Femur (tissue), 1 donor: ENCODE results near the gene TEX12.
A peak's percentile ranks its signal among the peaks of the same experiment; 100 is the strongest.
"Not testable (repeated sequence)": the region's sequence is repeated elsewhere in the genome, so short reads cannot be mapped to it uniquely, and the experiment has no call there.

Source experiments
- DNase-seq: peaks from one replicate; pipeline ENCODE4 v3.0.0-alpha.2; 2017

Gene TEX12, protein sequence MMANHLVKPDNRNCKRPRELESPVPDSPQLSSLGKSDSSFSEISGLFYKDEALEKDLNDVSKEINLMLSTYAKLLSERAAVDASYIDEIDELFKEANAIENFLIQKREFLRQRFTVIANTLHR

DNA sequence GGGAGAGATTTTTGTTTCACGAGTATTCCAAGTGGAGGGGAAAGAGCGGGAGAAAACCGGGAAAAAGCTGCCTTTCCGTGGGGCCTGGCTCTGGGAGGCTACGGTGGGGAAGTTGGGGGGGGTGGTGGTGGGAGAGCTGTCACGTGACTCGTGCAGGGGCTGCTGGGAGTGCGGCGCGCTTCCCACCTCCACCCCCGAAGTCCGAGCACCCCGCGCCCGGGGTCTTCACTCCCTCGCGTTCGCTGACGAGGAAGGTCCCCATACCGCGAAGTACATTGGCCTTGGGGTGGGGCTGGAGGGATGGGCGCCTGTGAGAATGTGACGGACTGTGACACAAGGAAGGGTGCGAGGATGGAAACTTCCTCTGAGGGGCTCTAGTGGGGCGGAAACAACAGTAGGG, at the start of gene TEX12:
TEX12 (plus strand) TSS at position 228 of the 400 bp plus-strand sequence. CDS start 1,897 bp downstream, outside the sequence.
- no peak for DNase-seq

DNA sequence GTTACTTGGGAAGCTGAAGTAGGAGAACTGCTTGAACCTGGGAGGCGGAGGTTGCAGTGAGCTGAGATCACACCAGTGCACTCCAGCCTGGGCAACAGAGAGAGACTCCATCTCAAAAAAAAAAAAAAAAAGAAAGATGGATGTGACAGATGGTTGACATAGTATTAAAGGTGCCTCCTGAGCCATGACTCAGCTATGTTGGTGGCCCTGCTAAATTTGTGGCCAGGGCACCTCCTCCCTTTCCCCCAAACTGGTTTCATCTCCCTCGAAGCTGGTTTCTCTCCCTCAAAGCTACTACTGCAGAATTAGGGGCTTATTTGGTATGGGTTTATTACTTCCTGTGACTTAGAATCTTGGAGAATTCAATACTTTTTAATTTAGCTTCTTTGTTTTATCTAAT, 49.0 kb upstream of the TEX12 start:
- DNase-seq, result no peak

DNA sequence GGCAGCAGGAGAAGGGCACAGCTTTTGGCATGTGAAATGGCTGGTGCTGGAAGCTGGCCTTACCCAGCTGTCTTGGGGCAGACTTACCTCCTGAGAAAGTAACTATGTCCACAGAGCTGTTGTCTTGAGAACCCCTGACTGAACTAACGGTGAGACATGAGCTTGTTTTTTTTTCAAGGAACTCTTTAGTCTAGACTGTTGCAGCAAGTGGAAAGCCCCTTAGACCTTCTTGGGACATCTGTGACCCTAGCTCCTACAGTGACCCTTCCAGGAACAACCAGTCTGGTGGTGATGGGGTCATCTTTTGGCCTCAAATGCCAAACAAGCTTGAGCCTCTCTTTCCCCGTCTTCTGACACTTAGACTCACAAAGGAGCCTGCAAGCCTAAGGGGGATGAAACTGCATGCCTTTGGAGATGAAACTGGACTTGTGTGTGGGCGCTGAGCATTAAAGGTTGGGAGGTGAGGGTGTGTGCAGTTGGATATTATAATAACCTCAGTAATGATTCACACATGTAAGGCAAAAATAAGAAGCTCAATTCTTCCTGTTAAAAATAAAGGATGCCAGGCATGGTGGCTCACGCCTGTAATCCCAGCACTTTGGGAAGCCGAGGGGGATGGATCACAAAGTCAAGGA, 45.1 kb upstream of the TEX12 start:
- no peak for DNase-seq

DNA sequence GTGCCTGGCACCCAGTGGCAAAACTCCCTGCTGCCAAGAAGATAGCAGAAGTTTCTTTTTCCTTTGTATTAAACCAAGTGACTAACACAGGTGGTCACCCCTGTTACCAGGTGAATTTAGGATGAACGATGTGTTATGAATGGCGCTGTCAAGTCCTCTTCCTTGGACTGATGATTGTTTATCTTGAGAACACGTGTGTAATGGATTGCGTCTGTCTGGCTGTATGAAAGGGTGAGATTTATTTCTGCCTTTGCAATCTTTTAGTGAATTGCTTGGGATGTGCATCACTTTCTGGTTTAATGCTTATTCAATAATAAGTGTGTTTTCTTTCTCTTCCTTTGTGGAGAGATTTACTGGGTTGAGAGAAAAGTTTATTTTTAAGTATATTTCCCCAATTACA, 44.0 kb upstream of the TEX12 start:
- DNase-seq, result no peak

DNA sequence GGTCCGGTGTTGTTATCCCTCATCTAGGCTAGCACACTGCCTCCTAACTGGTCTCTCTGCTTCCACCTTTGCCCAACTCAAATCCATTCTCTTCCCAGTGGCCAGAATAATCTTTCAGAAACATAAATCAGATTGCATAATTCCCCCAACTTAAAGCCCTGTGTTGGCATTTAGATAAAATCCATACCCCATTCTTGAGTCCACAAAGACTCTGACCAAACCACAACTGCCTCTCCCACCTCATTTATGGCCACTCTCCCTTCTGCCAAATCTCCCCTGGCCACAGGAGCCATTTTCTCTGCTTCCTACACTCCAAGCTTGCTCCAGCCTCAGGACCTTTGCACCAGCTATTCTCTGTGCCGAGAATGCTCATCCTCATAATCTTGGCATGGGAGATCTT, 40.1 kb upstream of the TEX12 start:
- no peak for DNase-seq

DNA sequence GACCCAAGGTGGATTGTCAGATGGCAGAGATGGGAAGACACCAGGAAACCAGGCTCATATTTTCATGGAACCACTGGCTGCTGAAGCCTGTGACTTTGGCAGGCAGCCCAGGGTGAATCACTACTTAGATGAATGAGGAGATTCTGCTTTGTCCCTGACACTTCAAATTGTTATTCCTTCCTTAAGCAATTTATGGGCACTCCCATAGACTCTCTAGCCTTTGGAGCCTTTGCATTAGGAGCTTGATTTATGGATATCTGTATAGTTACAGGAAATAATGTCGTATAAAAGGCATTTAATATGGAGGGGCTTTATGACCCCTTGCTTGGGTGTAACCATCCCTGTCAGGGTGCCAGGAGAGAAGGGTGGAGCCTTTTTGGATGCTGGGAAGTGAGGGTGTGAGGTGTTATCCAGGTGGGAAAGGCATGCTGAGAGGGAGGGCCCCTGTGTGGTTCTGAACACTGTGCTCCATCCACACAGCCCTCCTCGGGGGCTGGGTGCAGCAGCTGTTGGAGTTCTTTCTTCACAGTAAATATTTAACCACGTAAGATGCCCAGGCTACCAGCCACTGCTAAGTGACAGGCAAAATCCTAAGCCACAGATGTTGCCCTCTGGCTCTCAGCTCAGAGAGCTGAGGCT, 38.6 kb upstream of the TEX12 start:
- peak; percentile 28 for DNase-seq

DNA sequence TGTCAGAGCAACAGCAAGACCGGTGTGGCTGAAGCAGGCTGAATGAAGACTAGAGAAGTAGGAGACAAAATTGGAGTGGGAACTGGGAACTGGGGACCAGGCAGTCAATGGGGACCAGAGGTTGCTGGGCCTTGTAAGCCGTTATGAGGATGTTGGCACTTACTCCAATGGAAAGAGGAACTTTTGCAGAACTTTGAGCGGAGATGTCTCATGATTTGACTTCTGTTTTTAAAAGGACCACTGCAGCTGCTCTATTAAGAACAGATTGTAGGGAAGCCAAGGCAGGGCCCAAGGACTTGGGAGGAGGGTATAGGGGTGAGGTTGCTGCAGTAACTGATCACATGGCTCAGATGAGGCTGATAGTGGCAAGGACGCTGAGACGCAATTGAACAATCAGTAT, 37.5 kb upstream of the TEX12 start:
- no peak for DNase-seq

DNA sequence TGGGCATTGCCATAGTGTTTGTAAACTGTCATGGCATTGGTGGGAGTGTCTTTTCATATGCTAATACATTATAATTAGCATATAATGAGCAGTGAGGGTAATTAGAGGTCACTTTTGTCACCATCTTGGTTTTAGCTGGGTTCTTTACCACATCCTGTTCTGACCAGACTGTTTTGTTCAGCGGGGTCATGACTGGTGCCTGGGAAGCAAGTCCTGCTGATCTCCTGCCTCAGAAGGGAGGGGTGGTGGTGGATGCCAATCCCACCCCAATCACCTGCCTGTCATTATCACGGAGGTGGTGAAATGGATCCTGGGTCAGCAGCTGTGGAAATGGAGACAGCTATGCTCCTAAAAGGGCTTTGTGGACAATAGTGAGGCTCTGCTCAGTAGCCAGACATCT, 34.4 kb upstream of the TEX12 start:
- no peak for DNase-seq

DNA sequence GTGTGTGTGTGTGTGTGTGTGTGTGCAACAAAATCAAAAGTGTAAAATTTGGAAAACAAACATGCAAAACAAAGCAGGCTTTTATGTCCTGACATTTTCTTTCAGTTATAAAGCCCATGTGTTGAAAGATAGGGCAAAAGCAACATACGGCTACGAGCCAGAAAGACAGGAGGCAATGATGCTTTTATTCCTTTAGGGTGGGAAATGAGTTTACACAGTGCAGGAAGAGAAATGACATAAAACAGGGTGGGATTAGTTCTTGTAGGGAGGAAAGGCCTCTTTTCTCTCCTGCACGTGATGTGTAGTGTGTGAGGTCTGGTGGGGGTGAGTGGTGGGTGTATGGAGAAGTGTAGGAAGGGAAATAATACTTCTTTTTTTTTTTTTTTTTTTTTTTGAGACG, 32.7 kb upstream of the TEX12 start:
- DNase-seq, result no peak

DNA sequence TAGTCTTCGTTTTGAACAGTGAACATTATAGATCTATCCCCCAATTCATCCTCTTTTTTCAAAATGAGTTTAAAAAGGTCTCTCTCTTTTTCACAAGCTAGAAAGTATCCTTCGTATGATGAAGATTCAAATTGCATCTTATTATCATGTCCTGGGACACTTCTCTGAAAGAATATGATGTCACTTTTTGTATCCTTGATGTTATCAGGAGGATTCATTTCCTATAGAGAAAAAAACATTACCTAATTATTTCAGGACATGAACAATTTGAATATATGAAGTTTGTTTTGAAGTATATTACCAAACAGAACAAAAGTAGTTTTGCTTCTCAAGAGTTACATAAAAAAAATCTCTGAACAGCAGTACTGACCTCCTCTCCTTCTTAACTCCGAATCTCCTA, 23.6 kb upstream of the TEX12 start:
- DNase-seq, result no peak

DNA sequence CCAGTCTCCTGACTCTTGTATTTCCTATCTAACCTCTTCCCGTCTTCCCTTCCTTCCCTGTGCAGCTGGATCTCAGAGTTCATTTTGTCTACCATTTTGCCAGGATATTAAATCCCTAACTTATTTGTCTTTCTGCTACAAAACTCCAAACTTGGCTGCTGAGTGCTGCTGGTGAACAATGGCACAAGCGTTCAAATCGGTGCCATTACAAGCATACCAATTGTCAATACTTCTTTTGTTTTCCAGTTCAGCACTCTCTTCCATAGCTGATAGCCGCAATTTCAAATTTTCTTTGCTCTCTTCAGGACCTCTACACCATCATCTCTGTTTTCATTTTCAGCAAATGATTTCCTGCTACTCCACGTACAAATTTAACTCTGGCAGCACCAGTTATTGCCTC, 16.7 kb upstream of the TEX12 start:
- no peak for DNase-seq

DNA sequence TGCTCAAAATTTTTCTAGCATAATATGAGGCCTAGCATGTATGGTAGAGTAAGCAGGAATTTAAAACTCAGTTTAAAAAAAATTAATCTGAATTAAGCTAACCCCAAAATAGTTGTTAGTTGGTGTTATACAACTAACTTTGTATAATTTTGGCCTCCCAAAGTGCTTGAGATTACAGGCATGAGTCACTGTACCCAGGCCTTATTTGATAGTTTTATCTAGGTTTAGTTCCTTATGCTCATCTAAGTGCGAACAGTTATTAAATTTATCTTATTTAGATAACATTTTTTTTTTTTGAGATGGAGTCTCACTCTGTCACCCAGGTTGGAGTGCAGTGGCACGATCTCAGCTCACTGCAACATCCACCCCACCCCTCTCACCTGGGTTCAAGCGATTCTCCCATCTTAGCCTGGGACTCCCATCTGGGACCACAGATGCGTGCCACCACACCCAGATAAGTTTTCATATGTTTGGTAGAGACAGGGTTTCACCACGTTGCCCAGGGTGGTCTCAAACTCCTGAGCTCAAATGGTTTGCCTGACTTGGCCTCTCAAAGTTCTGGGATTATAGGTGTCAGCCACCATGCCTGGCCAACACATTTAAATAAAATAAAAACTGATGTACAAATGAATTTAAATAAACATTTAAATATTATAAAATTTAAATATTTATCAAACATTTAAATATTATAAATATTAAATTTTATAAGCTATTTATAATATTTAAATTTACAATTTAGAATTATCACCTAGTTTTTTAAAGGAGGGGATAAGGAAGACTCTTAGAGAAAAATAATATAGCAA, 10.8 kb upstream of the TEX12 start:
- no peak for DNase-seq

DNA sequence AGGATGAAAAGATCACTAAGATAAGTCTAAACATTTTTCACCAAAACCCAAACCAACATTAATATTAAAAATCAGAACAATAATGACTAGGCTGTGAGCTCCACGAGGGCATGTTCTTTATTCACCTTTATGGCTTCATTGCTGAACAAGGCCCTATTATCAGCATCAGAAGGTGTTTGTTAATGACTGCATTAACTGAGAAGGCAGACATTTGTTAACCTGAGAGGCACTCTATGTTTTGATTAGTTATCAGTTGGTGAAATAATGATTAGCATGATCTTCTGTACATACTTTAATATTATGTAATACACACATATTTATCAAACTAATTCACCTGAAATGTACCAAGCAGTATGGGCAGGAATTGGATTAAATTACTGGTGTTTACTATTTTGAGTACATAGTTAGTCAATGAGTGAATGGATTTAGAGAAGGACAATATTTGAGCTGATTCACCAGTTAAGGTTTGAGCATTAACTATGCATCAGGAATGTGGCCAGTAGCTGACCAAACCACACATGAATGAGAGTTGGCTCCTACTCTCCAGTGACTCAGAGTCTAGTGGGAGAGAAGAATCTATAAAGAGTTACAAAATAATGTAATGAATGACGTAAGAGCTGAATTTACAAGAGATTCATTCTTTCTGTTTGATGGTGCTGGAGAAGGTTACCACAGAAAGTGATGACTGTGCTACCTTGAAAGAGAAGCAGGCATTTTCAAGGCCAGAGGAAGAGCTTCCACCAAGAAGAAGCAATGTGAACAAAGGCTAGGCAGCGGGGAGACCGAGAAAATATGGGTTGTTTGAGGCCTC, 10.0 kb upstream of the TEX12 start:
- DNase-seq, result no peak

DNA sequence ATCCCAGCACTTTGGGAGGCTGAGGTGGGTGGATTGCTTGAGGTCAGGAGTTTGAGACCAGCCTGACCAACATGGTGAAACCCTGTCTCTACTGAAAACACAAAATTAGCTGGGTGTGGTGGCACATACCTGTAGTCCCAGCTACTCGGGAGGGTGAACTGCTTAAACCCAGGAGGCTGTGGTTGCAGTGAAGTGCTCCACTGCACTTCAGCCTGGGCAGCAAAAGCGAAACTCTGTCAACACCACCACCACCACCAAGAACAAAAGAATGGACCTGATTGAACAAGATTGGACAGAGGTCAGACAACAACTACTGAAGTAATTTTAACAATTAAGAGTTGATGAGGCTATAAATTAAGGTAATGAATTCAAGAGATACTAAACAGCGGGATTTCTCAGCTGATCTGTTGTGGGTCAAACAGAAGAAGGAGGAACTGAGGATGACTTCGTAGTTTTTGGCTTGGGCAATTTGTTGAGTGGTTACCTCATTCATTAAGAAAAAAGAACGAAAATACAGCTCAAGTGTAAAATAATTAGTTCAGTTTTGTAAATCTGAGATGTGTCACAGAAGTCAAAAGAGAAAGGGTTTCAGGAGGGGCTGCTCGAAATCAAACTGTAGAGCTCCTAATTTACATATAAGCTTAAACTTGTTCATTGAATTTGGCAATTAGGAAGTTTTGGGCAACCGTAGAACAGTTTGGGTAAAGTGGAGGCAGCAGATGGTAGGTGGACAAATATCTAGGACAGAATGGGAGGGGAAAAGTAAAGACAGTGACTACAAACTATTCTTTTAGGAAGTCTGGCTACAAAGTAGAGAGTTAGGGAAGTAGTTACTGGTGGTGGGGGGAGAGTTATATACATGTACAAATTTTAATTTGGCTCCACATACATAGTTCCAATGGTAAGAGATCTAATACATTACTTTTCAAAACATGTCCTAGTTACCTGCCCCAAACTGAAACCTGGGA, 7.8 kb upstream of the TEX12 start:
- DNase-seq, result no peak

DNA sequence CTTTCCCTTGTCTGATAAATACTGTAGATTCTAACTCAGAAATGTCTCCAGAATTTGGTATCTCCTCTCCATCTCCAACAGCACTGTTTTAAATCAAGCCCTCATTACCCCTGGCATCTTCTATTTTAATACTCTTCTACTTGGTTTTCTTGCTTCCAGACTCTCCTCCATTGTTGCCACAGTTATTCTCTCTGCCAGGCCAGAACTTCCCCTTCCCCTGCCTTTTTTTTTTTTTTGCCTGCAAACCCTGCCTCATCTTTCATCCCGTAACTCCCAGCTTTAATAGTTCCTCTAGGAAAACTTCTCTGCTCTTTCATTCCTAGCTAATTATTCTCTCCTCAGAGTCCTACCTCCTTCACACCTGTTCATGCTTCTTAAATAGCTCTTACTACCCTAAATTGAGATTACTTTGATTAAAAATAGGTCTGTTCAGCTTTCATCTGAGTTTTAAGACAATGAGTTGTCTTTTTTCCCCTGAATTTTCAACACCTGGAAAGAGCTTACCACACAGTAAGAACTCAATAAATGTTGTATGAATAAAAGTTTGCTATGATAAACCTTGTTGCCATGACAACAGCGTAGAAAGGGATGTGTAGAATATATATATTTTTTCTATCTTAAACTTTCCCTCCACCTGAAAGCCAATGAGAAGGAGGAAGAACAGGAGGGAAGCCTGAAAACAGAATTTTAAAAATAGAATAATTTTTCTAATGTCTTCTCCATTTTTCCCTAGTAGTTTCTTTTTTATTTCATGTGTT, 6.9 kb upstream of the TEX12 start:
- DNase-seq, result no peak

DNA sequence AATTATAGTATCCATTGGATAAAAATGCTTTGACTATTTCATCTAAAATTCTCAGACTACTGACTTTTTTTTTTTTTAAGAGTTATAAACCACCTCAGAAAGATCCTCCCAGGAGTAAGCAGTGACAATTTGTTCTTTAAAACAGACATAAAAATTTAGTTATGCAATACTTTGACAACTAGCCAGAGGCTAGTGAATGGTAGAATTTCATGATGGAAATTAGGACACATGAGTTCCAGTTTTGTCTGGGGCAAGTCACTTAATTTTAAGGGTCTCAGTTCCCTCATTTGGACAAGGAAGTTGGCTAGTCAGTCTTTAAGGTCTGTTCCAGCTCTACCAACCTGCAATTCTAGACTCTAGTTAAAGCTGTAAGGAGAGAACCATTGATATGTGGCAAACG, 6.2 kb upstream of the TEX12 start:
- DNase-seq, result no peak

DNA sequence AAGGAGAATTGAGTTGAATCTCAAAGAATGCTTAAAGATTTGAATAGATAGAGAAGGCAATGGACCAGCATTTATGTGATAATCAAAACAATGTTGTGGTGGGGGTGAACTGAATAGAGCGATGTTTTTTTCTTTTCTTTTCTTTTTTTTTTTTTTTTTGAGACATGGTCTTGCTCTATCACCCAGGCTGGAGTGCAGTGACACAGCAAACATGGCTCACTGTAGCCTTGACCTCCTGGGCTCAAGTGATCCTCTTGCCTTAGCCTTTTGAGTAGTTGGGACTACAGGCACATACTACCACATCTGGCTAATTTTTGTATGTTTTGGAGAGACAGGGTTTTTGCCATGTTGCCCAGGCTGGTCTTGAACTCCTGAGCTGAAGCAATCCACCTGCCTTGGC, 5.0 kb upstream of the TEX12 start:
- not testable (repeated sequence) for DNase-seq

DNA sequence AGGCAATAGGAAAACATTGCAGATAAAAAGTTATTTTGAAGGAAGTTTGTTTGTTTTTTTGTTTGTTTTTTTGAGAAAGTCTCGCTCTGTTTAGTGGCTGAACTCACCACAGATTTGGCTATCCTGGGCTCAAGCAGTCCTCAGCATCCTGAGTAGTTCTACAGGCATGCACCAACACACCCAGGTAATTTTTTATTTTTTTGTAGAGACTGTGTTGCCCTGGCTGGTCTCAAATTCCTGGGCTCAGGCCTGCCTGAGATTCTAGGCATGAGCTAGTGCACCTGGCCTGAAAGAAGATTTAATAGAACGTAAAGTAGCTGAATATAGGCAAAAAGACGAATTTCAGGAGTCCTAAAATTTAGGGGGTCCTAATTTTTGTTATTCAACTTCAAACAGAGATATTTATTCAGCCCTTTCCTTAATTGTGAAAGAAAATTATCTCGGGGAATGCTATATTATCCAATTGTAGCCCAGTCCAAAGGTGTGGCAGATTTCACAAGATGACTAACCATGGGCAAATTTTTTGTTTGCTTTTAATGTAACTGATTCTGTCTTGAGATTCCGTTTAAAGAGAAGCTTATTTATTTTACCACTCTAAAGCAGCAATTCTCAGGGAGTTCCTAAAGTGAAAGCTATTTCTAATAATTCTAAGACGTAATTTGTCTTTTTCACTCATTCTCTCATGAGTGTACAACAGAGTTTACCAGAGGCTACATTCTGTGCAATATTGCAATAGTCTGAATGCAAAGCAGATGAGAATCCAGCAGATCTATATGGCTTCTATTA, 4.2 kb upstream of the TEX12 start:
- no peak for DNase-seq

DNA sequence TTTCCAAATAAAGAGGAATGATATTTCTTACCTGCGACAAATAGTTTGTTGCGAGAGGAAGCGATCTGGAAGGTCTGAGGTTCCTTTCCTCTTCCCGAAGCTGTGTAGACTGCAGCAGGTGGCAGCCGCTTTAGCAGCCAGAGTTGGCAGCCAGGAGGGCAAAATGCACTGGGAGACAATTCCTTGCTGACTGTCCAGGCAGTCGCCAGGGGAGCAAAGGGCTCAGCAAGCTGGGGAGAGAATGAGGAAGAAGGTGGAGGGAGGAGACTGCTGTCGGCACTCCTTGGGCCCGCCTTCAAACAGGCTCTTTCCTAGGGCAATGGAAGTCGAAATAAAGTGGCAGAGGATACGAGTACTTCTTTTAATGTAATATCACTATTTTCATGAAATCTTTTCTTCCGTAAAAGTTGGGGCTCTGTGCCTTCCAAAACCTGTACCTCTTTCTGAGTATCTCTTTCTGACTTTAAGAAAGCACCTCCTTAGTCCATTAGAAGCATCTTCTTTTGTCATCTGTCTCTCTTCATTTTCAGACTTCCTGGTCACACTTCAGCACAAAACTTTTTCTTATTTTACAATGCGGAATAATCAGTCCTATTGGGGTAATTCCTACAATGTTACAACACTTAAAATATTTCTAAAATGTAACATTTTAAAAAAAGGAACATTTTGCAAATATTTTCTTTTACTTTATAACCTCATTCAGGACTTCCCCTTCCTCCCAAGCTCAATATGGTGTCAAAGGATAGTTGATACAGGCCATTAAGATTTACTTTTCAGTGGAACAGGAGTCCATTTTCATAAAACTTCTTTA, 3.1 kb upstream of the TEX12 start, which contains the start of gene IL18:
IL18 (minus strand) TSS at position 220 of the 811 bp plus-strand sequence. CDS start 9,041 bp downstream, outside the sequence.
- no peak for DNase-seq
